NCI-H187 (cell line): ENCODE results near the gene C2orf81.
"Not testable (repeated sequence)": the region's sequence is repeated elsewhere in the genome, so short reads cannot be mapped to it uniquely, and the experiment has no call there.

Source experiments
- DNase-seq, 2 experiments: peaks; one replicate each; lab custom pipeline; 2025; lab: John Stamatoyannopoulos, UW

The C2orf81 gene

GRCh38 chr2:74442483-74443297, 21.3 kb upstream of the C2orf81 start:
- DNase-seq = not testable (repeated sequence)

- DNase-seq = no peak
These were observed 20.5 kb upstream of the C2orf81 start, which contains the start of gene RTKN for GRCh38 chr2:74441690-74442482. Gene RTKN, minus strand, starts transcription at chr2:74441937. Its CDS starts 121 bp downstream, at chr2:74441816.

- no peak for DNase-seq
These were observed 19.8 kb upstream of the C2orf81 start for GRCh38 chr2:74441170-74441689.

GRCh38 chr2:74440378-74441169, 19.2 kb upstream of the C2orf81 start:
- no peak for DNase-seq

GRCh38 chr2:74439803-74440377, 18.5 kb upstream of the C2orf81 start:
- no peak for DNase-seq

GRCh38 chr2:74439373-74439772, 18.0 kb upstream of the C2orf81 start:
- no peak for DNase-seq

GRCh38 chr2:74438248-74438647, 16.8 kb upstream of the C2orf81 start:
- no peak for DNase-seq

- no peak for DNase-seq
These were observed 15.7 kb upstream of the C2orf81 start for GRCh38 chr2:74436848-74437695.

- no peak for DNase-seq
These were observed 14.8 kb upstream of the C2orf81 start for GRCh38 chr2:74436111-74436805.

- no peak for DNase-seq
These were observed 9.1 kb upstream of the C2orf81 start for GRCh38 chr2:74430502-74430901.

- DNase-seq = no peak
These were observed 8.3 kb upstream of the C2orf81 start for GRCh38 chr2:74429487-74430451.

GRCh38 chr2:74428675-74429074, 7.3 kb upstream of the C2orf81 start:
- no peak for DNase-seq

GRCh38 chr2:74427551-74427950, 6.1 kb upstream of the C2orf81 start:
- DNase-seq = no peak

- DNase-seq = no peak
These were observed 4.9 kb upstream of the C2orf81 start for GRCh38 chr2:74426181-74426758.

- no peak for DNase-seq
These were observed 4.1 kb upstream of the C2orf81 start for GRCh38 chr2:74425523-74425922.

GRCh38 chr2:74424995-74425406, 3.6 kb upstream of the C2orf81 start:
- no peak for DNase-seq

- DNase-seq = no peak
These were observed 2.9 kb upstream of the C2orf81 start for GRCh38 chr2:74424139-74424992.
